D341Med (cell line): ENCODE measurements around the gene AGFG1.
"Not testable (repeated sequence)": the region's sequence is repeated elsewhere in the genome, so short reads cannot be mapped to it uniquely, and the experiment has no call there.

Source experiments
- DNase-seq: peaks from one replicate; pipeline ENCODE4 v3.0.0; 2012; ENCODE audit warnings: low spot score

The AGFG1 gene

DNA sequence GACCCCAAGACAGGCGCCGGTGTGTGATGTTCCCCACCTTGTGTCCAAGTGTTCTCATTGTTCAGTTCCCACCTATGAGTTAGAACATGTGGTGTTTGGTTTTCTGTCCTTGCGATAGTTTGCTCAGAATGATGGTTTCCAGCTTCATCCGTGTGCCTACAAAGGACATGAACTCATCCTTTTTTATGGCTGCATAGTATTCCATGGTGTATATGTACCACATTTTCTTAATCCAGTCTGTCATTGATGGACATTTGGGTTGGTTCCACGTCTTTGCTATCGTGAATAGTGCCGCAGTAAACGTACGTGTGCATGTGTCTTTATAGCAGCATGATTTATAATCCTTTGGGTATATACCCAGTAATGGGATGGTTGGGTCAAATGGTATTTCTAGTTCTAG, 68.4 kb downstream of the AGFG1 start:
- DNase-seq, result not testable (repeated sequence)

DNA sequence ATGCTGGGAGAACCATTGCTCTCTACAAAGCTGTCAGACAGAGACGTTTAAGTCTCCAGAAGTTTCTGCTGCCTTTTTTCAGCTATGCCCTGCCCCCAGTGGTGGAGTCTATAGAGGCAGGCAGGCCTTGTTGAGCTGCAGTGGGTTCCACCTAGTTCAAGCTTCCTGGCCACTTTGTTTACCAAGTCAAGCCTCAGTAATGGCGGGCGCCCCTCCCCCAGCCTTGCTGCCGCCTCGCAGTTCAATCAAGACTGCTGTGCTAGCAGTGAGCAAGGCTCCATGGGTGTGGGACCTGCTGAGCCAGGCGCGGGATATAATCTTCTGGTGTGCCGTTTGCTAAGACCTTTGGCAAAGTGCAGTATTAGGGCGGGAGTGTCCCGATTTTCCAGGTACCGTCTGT, 74.0 kb downstream of the AGFG1 start:
- no peak for DNase-seq

DNA sequence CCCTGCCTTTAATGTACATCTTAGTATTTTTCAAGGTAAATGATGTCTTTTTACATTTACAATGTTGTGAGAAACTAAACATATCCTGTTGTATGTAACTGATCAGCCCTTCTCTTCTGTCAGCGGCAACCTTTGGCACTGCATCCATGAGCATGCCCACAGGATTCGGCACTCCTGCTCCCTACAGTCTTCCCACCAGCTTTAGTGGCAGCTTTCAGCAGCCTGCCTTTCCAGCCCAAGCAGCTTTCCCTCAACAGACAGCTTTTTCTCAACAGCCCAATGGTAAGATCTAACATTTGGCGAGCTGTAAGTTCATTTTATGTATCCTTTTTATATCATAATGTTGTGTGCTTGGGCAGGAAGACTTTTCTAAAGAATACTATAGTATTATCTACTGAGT, 79.9 kb downstream of the AGFG1 start:
- no peak for DNase-seq

DNA sequence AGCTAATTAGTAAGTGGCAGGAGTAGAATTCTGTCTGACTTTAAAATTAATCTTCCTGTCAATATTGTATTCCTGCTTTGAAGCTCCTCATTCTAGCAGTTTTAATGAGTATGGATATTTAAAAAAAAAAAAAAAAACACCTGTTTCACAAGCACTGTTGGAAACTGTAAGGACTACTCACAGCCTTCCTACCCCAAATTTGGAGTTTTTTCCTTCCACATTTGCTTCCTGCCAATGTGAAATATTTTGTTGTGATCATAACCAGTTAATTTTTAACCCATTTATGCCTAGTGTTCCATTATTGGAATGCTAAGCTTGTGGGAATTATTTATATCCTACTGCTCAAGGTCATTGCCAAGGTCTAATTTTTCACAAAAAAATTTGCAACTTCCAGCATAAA, 90.6 kb downstream of the AGFG1 start:
- no peak for DNase-seq

DNA sequence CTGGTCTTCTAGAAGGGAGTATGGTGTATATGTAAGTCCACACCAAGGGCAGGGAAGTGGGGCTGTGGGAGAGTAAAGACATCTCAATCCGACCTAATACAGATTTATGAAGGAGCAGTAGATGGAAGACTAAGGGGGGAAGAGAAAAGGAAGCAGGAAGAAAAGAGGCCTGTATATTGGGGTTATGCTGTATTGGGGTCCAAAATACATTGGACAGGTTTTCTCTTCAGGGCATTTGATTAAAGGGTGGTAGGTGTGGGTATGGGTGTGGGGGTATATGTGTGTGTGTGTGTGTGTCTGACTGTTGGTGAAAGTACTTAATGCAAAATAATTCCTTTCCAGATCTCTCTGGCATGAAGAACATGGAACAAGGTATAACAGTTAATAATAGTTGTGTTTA, 93.1 kb downstream of the AGFG1 start:
- no peak for DNase-seq

DNA sequence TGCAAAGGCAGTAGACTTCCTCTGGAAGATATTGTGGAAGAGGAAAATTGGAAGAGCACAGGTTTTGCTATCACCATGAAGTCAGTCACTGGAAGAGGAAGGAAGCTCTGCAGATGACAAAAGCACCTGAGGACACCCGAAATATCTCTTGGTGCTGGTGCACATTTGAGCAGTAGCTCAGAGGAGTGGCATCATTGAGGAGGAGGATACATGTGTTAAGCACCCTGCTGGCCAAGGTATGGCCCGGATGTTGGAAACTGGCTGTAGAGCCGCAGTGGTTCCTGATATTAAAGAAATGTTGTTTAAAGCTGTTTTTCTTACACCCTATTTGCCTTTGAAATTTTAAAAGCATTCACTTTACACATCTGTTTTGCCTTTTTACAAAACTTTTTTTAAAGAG, 94.1 kb downstream of the AGFG1 start:
- no peak for DNase-seq

DNA sequence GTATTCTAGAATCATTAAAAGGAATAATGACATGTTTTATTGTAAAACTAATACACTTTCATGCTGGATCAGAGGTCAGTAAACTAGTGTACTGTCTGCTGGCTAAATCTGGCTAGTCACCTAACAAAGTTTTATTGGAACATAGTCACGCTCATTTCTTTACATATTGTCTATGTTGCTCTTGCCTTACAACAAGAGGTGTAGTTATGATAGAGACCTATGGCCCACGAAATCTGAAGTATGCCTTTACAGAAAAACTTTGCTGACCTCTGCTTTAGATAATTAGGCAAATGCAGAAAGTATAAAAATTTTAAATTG, 96.9 kb downstream of the AGFG1 start:
- DNase-seq, result no peak

DNA sequence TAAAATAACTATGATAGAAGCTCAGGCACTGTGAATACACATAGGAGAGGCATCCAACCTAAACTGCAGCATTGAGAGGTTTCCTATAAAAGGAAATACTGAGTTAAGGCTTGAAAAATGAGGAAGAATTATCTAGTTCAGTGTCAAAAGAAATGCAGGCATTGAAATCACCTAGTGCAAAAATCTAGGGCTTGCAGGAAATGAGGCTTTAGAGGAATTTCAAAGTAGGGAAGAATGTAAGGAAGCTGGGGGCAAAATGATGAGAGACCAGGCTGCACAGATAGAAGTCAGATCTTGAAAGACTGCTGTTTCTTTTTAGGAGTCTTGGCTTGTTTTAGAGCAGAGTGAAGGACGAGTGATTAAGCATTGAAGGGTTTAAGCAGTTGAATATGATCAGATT, 98.7 kb downstream of the AGFG1 start:
- DNase-seq, result no peak

DNA sequence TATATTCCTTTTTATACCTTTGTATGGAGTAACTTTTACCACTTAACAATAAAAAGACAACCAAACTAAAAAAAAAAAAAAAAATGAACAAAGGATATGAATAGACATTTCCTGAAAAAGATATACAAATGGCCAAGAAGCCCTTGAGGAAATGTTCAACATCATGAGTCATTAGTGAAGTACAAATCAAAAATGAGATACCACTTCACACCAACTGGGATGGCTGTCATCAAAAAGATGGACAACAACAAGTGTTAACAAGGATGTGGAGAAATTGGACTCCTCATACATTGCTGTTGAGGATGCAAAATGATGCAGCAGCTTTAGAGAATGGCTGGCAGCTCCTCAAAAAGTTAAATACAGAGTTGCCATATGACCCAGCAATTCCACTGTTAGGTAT, 104.2 kb downstream of the AGFG1 start:
- DNase-seq, result no peak

DNA sequence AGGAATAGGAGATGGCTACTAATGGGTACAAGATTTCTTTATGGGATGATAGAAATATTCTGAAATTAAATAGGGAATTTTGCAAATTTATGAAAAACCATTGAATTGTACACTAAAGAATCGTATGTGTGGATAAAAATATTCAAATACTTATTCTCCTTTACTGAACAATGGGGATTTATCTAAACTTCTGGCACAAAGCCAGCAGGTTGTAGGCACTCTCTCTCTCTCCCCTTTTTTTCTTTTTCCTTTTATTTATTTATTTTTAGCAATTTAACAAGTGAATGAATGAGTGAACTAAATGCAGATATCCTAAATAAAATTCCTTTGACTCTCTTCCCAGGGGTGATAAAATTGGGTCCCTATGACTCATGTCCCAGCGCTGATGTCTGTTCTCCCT, 104.9 kb downstream of the AGFG1 start:
- no peak for DNase-seq

DNA sequence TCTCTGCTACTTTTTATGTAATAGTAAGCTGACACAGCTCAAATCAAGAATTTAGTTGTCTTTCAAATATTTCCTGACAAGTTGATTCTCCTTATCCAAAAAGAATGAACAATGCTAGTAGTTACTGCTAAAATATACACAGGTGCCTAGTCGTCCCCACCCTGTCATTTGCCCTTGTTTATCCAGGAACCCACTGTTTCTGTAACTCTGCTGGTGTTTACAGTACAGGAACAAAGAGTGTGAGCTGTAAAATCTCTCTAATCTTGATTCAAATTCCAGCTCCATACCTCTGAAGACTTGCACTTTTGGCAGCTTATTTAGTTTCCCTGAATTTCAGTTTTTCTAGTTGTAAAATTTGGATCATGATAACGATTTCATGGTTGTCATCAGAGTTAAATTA, 105.6 kb downstream of the AGFG1 start:
- no peak for DNase-seq

DNA sequence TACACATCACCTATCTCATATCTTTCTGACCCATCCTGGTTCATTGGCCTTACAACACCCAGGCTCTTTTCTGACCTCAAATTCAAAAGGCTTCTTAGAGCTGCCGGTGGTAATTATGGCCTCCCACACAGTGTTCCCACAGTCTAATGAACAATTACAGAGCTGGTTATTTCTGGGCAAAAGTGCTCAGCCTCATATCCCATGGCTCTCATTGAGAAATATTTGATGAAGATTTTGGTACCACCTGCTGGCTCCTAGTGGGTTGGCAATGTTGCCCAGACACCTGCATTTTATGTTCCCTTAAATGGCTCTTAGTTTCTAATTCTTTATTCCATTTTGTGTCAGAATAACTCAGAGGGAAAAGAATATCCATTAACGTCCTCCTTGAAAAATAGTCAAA, 106.7 kb downstream of the AGFG1 start:
- DNase-seq, result no peak

DNA sequence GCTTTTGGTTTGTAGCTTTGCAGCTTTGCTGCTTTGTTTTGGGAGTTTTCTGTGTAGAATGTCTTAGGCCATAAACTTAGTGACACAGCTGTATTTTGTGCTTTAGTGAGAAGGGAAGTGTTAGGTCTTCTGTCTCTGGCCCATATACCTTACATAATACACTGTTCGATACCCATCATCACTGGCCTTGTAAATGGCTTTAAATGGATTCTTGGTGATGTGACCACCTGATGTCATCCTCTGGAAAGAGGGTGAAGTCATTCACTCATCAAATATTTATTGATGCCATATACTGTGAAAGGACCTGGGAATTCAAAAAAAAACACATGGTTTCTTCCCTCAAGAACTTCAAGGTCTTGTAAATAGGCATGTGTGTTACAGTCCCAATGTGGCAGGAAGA, 107.8 kb downstream of the AGFG1 start:
- DNase-seq, result no peak

DNA sequence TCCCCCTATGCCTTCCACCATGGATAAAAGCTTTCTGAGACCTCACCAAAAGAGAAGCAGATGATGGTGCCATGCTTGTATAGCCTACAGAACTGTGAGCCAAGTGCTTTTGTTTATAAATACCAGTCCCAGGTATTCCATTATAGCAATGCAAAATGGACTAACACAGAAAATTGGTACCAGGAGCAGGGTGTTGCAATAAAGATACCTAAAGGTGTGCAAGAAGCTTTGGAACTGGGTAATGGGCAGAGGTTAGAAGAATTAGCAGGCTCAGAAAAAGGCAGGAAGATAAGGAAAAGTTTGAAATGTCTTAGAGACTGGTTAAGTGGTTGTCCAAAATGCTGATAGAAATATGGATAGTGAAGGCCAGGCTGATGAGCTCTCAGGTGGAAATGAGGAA, 110.4 kb downstream of the AGFG1 start:
- DNase-seq, result no peak

DNA sequence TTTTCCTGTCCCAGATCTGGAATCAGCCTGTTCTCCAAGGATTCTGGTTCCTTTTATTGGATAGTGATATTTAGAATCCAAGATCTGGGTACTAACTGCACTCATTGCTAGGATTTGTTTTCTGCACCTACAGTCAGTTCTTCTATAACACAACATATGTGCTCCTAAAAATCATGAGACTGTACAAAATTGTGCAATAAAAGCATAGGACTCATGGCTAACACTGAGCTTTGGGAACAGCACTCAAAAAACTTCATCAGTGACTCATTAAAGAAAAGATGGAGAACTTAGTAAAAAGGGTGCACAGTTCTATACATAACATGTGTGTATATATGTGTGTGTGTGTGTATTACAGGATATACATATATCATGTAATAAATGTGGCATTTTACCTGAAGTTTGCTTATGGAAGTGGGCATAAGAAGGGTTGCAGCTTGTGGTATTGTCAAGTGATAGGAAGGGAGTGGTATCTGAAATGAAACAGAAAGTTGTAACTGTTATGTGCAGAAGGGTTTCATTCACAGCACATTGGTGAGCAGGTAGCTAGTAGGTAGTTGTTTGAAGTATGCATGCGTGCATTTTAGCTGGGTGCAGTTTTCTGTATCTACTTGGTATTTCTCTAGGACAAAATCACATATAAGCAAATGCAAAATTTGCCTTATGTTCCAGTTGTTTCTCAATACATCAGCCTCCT, 120.9 kb downstream of the AGFG1 start:
- DNase-seq, result no peak

DNA sequence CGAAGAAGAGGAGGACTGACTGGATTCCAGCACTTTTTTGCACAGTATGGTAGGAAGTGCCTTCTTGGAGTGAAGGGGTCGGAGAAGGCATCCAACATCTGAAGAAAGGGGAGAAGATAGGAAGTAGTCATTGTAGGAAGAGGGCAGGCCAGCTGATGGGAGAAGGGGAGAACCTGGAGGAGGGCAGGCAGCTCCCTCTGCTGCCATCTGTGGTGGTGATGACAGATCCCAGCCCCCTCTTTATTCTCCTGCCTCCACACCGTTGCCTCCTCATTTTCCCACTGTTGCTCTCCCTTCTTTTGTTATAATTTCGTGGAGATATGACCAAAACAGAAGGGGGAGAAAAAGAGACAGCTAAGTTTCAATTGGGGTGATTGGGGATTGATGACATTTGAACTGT, 123.8 kb downstream of the AGFG1 start:
- no peak for DNase-seq

DNA sequence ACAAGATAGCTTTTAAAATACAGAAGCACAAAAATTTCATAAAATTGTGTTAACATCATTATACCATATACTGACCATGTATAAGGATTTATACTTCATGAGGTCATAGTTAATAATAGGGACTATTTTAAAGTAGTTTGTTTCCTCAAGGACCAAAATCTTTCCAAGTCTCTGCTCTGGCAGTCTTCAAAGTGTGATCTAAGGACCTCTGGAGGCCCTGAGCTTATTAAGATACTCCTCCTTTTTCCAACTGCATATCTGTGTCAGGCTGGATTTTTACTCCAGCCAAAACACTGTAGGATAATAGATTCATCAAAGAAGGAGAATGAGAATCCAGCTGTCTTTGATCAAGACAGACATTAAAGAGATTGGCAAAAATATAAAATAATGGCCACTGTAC, 125.1 kb downstream of the AGFG1 start:
- DNase-seq, result no peak

DNA sequence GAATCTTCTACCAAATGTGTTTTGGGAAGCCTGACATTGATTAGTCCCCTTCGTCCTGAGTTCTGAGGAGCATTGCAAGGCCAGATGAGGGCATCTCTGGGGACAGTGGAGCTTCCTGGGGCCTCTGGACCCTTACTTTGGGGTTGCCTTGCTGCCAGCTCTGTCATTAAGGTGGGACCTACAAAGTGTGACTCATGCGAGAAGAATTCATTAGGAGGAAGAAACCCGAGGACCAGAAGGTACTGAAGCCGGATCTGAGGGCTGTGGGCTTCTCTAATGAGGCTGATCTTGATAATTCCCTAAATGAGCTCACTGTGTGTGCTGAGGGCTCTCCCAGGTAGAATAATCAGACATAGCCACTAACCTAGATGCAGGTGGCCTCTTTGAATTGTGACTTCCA, 126.0 kb downstream of the AGFG1 start:
- DNase-seq, result no peak

DNA sequence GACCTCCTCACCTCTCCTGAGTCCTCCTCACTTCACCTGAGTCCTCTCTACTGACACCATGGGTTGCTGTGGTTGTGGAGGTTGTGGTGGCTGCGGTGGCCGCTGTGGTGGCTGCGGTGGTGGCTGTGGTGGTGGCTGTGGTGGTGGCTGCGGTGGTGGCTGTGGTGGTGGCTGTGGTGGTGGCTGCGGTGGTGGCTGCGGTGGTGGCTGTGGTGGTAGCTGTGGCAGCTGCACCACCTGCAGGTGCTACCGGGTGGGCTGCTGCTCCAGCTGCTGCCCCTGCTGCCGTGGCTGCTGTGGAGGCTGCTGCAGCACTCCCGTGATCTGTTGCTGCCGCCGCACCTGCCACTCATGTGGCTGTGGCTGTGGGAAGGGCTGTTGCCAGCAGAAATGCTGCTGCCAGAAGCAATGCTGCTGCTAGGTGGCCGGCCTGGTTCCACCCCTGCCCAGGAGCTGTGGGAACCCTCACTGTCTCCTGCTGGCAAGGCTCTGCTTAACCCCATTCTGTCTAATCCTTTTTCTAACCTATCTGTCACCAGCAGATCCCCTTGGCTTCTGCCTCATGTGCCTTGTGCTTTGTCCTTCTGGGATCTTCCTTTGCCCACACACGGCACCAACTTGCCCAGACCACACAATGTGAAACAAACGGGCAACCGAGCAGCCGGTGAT, 127.0 kb downstream of the AGFG1 start, which contains the start of gene SCYGR2:
Gene SCYGR2, plus strand, starts transcription at position 59 of the 669 bp plus-strand sequence. Its CDS starts 0 bp downstream, at position 59.
- not testable (repeated sequence) for DNase-seq

DNA sequence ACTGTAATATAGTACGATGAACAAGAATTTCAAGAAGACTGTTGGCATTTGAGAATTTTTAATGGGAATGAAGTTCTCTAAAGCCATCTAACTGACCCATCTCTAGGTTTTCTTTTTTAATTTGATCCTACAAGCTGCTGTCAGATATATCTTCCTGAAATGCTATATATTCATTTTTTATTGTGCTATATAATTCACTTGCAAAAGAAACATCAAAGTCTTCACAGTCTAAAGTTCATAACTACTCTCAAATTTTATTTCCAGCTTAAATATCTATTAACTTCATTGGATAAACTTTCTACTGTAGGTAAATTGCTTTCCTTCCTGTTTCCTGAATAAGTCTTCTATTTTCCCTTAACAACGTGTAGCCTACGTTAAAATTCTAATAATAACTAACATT, 130.4 kb downstream of the AGFG1 start:
- no peak for DNase-seq

DNA sequence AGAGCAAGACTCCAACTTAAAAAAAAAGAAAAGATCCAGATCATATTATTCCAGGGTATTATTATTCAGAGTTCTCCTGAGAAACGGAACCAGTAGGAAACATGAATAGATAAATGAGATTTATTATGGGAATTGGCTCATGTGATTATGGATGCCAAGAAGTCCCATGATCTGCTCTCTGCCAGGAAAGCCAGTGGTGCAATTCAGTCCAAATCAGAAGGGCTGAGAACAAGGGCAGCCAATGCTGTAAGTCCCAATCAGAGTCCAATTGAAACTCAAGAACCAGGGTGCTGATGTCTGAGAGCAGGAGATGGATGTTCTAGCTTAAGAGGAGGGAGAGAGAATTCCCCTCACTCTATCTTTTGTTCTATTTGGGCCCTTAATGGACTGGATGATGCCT, 134.5 kb downstream of the AGFG1 start:
- no peak for DNase-seq

DNA sequence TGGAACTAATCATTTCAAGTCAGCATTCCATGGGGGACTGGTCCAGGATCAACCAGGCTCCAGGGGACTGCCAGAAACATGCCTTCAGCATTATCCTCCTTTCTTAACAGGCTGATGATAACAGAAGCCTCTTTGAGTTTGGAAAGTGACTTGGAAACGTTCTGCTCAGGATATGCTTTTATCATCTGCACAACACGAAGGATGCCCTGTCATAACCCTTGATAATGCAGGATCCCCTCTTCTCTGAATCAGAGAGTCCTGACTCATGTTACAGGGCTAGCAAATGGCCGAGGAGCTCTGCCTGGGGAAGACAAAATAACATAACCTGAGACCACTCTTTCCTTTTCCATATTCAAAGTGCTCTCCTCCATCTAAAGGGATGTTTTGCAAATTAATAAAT, 136.0 kb downstream of the AGFG1 start:
- no peak for DNase-seq

DNA sequence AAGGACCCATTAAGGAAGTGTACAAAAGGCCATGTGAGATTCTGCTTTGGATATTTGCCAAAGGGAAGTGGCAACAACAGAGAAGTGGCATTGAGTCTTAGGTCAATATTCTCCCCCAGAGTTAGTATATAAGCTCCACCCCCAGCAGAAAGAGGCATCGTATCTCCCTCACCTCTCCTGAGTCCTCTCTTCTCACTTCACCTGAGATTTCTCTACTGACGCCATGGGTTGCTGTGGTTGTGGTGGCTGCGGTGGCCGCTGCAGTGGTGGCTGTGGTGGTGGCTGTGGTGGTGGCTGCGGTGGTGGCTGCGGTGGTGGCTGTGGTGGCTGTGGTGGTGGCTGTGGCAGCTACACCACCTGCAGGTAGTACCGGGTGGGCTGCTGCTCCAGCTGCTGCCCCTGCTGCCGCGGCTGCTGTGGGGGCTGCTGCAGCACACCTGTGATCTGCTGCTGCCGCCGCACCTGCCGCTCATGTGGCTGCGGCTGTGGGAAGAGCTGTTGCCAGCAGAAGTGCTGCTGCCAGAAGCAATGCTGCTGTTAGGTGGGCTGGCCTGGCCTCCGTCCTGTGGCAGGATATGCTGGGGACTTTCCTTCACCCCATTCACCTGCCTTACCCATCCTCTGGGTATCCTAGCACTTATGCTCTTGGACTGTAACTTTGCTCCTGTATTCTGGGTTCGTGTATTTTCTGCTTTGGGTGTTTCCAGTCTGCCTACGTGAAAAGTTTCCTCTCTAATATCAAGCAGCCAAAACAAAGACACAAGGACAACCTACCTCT, 136.8 kb downstream of the AGFG1 start:
- no peak for DNase-seq
